ENCODE data around the gene TRAPPC3. TPM values are rescaled to one million over a fixed set of nuclear protein-coding genes. Genes with fewer than 3 reads are reported as not detected.

Gene TRAPPC3
- total RNA-seq, 1 donor from 2014 or later: 63.1 TPM

- DNase-seq (no peak), ATAC-seq (no peak)
- intact Hi-C loops (cut with DNase I): no loop called here
- TF ChIP-seq CTCF (IDR thresholded peaks at IDR 0.05): no peak
- peaks cover 9% of the 10 kb centered on the region for H3K36me3 ChIP-seq
- H3K27ac ChIP-seq: no peak overlapping the region
- no peaks in the 10 kb centered on the region for H3K27me3 ChIP-seq
- peaks cover 25% of the 10 kb centered on the region for H3K4me1 ChIP-seq
- H3K9me3 ChIP-seq: no peaks in the 10 kb centered on the region
- H3K4me3 ChIP-seq: no peak overlapping the region
These were observed 17.3 kb downstream of the TRAPPC3 start for GRCh38 chr1:36132029-36132428.

- no peak for TF ChIP-seq CTCF (IDR thresholded peaks at IDR 0.05)
- ATAC-seq (no peak), DNase-seq (no peak)
- intact Hi-C loops (cut with DNase I): no loop called here
- H3K4me1 ChIP-seq: peaks cover 9% of the 10 kb centered on the region
- no peaks in the 10 kb centered on the region for H3K36me3 ChIP-seq
- no peak overlapping the region for H3K27ac ChIP-seq
- no peaks in the 10 kb centered on the region for H3K9me3 ChIP-seq
- H3K27me3 ChIP-seq: no peaks in the 10 kb centered on the region
- H3K4me3 ChIP-seq: no peak overlapping the region
These were observed 20.4 kb downstream of the TRAPPC3 start for GRCh38 chr1:36128905-36129206.

GRCh38 chr1:36128126-36128904 is 21.0 kb downstream of the TRAPPC3 start:
- Histone ChIP-seq H3K27me3 (no peaks in the 10 kb centered on the region), H3K27ac (no peak overlapping the region), H3K9me3 (no peaks in the 10 kb centered on the region), H3K4me1 (peaks cover 9% of the 10 kb centered on the region), H3K36me3 (no peaks in the 10 kb centered on the region), H3K4me3 (no peak overlapping the region)
- ATAC-seq (no peak), DNase-seq (no peak)
- intact Hi-C loops (cut with DNase I): no loop called here
- no peak for TF ChIP-seq CTCF (IDR thresholded peaks at IDR 0.05)

GRCh38 chr1:36126797-36127500 is 22.3 kb downstream of the TRAPPC3 start:
- no peak for TF ChIP-seq CTCF (IDR thresholded peaks at IDR 0.05)
- no peaks in the 10 kb centered on the region for H3K27me3 ChIP-seq
- intact Hi-C loops (cut with DNase I): no loop called here
- no peak for DNase-seq
- ATAC-seq: no peak
- no peak overlapping the region for H3K4me3 ChIP-seq
- no peak overlapping the region for H3K27ac ChIP-seq
- no peaks in the 10 kb centered on the region for H3K36me3 ChIP-seq
- no peaks in the 10 kb centered on the region for H3K9me3 ChIP-seq
- peaks cover 9% of the 10 kb centered on the region for H3K4me1 ChIP-seq

- no peak for TF ChIP-seq CTCF (IDR thresholded peaks at IDR 0.05)
- H3K36me3 ChIP-seq: no peaks in the 10 kb centered on the region
- peaks cover 9% of the 10 kb centered on the region for H3K4me1 ChIP-seq
- no peaks in the 10 kb centered on the region for H3K9me3 ChIP-seq
- intact Hi-C loops (cut with DNase I): no loop called here
- ATAC-seq (no peak), DNase-seq (no peak)
- H3K27me3 ChIP-seq: no peaks in the 10 kb centered on the region
- no peak overlapping the region for H3K27ac ChIP-seq
- peak overlapping the region; percentile 41 for H3K4me3 ChIP-seq
These were observed 23.1 kb downstream of the TRAPPC3 start for GRCh38 chr1:36126005-36126716.

Measured in upper lobe of right lung (tissue), 1 donor.